HG03460 (cell line): Measurements from ENCODE around the gene IGSF22.
"Not testable (repeated sequence)": the region's sequence is repeated elsewhere in the genome, so short reads cannot be mapped to it uniquely, and the experiment has no call there.

Experiments used
- ATAC-seq: cut with Tn5 transposase; IDR thresholded peaks from one replicate; pipeline ENCODE4 v1.9.1; 2021; ENCODE audit not compliant: unreplicated experiment

Gene IGSF22

DNA sequence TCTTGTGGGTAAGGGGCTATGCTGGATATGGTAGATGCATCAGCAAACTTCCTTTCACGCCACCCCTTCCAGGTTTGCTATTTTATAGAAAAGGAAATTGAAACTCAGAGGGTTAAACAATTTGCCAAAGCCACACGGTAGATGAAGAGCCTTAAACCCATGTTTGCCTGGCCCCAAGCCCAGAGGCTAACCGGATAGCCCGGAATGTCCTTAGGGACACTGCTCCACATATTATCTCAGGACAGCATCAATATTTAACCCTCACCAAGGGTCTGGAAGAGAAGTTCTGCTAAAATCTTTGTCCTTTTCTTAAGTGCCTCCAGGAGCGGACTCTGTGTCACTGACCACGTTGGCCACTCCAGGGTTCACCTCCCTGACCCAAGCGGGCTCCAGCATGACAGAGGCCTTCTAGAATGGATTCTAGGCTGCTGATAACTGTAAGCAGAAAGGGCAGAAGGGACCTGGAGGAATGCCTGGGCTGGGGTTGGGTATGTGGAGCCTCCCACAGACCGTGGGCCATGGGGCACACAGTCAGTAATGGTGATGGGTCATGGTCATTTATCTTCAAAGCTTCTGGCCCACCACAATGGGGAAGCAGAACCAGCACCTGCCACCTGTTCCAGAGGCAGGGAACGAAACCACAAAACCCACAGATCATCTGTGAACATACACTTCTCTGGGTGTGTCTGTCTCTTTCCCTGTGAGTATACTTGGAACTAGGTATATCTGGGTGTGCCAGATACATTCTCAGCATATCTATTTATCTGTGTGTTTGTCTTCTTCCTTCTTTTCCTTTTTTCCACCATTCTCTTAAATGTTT is 32.8 kb downstream of the IGSF22 start:
- ATAC-seq: no peak

DNA sequence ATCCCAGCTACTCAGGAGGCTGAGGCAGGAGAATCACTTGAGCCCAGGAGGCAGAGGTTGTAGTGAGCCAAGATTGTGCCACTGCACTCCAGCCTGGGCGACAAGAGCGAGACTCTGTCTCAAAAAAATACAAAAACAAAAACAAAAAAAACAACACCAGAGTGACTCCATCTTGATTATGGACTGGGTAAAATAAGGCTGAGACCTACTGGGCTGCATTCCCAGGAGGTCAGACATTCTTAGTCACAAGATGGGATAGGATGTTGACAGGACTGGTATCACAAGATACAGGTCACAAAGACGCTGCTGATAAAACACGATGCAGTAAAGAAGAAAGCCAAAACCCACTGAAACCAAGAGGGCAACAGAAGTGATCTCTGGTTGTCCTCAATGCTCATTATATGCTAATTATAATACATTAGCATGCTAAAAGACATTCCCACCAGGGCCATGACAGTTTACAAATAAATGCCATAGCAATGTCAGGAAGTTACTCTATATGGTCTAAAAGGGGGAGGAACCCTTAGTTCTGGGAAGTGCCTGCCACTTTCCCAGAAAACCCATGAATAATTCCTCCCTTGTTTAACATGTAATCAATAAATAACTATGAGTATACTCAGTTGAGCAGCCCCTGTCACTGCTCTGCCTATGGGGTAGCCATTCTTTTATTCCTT is 34.4 kb downstream of the IGSF22 start:
- ATAC-seq: not testable (repeated sequence)

DNA sequence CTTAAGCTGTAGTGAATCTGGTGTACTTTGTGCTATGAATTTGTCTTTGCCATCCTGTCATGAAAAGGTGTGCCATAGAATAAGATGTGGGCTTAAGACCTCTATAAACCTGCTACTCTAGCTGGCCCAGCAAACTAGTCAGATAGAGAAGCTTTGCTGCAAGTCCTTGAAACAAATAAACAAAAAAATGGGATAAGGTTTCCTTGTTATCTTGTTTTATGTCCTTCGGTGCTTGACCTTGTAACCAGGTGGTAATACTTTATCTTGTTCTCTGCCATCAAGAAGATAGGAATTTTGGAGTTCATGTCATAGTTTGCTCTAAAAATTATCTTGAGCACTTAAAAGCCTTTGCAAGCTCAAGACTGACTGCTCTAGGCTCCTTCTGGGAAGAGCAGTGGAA is 41.7 kb downstream of the IGSF22 start:
- no peak for ATAC-seq

DNA sequence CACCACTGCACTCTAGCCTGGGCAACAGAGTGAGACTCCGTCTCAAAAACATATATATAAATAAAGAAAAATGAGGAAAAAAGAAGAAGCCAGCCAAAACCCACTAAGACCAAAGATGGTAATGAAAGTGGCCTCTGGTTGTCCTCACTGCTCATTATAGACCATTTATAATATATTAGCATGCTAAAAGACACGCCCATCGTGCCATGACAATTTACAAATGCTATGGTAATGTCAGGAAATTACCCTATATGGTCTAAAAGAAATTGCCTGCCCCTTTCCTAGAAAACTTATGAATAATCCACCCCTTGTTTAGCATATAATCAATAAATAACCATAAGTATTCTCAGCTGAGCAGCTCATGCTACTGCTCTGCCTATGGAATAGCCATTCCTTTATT is 43.5 kb downstream of the IGSF22 start:
- ATAC-seq: no peak

DNA sequence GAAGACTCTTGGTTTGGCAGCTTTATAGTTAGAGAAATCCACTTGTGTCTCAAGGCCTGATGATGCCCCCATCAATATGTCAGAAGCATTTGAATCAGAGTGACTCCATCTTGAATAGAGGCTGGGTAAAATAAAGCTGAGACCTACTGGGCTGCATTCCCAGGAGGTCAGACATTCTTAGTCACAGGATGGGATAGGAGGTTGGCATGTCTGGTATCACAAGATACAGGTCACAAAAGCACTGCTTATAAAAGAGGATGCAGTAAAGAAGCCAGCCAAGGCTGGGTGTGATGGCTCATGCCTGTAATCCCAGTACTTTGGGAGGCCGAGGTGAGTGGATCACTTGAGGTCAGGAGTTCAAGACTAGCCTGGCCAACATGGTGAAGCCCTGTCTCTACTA is 44.0 kb downstream of the IGSF22 start:
- not testable (repeated sequence) for ATAC-seq

DNA sequence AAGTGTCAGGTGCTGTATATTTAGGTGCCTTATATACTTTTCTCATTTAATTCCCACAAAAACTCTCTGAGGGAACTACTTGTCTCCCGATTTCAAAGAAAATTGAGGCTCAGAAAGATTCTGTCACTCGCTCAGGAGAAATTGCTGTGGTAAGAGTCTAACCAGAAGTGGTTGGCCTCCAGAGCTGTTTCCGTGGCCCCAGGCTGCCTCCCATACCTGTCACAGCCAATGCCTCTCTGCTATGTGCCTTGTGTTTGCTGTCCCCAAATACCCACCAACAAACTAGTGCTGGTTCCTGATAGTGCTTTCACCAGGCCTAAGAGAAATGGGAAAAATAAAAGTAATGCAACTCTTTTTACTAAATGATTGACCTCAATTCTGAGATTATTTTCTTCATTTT is 48.4 kb downstream of the IGSF22 start:
- no peak for ATAC-seq

DNA sequence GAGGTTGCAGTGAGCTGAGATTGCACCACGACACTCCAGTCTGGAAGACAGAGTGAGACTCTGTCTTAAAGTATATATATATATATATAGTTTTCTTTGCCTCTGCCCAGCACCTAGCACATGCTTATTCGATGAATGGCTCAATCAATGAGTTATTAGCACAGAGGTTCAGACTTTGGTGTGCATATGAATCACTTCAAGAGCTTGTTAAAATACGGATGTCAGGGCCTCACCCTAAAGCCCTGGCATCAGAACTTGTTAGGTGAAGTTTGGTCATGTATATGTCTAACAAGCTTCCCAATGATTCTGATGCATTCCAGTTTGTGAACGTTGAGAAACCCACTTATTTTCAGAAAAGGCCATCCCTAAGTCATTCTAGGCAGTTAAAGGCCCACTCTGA is 49.2 kb downstream of the IGSF22 start:
- ATAC-seq: no peak

DNA sequence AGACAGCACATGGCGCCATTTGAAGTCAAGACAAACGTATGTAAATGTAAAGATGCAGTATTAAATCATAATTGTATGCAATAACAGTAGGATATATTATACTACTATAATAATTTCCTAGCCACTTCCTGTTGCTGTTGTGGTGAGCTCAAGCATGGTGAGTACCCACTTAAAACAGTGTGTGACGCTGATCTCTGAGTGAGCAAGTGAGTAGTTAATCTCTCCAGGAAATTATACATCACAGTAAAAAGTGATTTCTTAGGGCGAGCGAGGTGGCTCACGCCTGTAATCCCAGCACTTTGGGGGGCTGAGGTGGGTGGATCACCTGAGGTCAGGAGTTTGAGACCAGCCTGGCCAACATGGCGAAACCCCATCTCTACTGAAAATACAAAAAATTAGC is 53.8 kb downstream of the IGSF22 start:
- not testable (repeated sequence) for ATAC-seq

DNA sequence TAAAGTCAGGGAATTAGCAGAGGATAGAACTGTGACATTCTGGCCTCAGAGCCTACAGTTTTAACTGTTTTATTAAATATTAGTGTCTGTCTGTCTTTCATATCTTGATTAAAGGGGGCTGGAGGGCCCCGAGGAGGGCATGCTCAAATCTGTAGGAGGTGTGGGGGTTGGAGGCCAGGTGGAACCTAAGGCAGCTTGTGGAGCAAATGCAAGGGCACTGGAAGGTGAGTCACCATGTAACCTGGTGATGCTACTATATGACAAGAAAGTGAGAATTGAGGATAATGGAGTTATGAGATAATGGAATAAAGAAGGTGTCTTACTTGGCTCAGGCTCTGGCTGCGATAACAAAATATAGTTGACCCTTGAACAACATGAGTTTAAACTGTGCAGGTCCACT is 54.7 kb downstream of the IGSF22 start:
- no peak for ATAC-seq

DNA sequence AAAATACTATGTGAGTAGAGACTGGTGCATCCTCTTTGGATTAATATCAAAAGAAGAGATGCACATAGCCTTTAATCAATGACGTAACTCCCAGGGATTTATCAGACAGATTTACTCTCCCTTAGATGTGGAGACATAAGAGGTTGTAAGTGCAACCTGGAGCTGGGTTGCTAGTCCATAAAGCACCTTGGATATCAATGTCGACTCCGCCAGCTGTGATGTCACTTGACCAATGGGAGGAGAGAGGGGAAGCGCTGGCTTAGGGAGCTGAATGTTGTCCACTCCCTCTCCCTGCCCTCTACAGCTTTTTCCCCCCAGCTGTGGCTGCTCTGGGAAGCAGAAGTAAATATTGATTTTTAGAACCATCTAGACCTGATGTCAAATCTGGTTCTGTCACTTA is 56.3 kb downstream of the IGSF22 start:
- ATAC-seq: no peak

DNA sequence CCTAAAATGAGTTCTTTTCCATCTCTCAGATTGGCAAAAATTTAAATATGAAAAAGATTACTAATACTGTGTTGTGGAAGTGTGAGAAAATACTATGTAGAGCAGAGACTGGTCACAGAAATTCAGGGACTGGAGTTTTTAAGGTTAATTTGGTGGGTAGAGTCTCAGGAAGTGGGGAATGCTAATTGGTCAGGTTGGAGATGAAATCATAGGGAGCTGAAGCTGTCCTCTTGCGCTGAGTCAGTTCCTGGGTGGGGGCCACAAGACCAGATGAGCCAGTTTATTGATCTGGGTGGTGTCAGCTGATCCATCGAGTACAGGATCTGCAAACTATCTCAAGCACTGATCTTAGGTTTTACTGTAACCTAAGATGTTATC is 56.8 kb downstream of the IGSF22 start:
- no peak for ATAC-seq

DNA sequence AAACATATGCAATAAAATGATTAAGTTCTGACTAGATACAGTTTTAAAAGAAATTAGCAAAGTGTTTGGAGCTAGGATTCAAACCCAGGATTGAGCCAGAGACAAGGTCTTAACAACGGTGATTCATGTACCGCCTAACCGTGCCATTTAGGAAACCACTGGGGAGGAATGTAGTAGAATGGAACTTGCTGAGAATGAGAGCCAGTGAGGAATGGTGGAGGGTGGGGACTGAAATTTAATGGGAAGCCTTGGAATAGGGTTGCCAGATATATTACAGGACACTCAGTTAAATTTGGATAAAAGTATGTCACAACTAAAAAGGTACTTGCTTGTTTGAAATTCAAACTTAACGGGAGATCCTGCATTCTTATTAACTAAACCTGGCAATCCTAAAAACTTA is 57.9 kb downstream of the IGSF22 start:
- ATAC-seq: no peak

DNA sequence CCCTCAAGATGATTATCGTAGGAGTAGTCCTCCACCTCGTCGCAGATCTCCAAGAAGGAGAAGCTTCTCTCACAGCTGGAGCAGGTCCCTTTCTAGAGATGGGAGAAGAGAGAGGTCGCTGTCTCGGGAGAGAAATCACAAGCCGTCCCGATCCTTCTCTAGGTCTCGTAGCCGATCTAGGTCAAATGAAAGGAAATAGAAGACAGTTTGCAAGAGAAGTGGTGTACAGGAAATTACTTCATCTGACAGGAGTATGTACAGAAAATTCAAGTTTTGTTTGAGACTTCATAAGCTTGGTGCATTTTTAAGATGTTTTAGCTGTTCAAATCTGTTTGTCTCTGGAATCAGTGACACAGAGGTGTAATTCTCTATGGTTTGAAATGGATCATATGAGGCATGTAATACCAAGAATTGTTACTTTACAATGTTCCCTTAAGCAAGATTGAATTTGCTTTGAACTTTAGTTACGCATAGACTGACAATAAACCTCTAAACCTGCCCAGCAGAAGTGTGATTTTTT is 60.6 kb downstream of the IGSF22 start:
- ATAC-seq: not testable (repeated sequence)

DNA sequence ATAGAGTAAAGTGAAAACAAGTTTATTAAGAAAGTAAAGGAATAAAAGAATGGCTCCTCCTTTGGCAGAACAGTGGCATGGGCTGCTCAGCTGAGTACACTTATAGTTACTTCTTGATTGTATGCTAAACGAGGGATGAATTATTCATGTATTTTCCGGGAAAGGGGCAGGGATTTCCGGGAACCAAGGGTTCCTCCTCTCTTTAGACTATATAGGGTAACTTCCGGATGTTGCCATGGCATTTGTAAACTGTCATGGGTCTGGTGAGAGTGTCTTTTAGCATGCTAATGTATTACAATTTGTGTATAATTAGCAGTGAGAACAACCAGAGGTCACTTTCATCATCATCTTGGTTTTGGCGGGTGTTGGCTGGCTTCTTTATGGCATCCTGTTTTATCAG is 68.3 kb downstream of the IGSF22 start:
- ATAC-seq: no peak
